Uterus (tissue), 4 donors: ENCODE measurements around the gene ZNF446. TPM values are rescaled to one million over a fixed set of nuclear protein-coding genes. Genes with fewer than 3 reads are reported as not detected.
"Not testable (repeated sequence)": the region's sequence is repeated elsewhere in the genome, so short reads cannot be mapped to it uniquely, and the experiment has no call there.

Experiments used
- DNase-seq, 2 donors: peaks; one replicate each; pipeline ENCODE4 v3.0.0-alpha.2; 2019 to 2020
- H3K27ac ChIP-seq, 2 donors: fragments of 200-600 bp; sonication (generic); 1 replicate in 1 of 2; 2 replicates in 1 of 2; pipeline ENCODE4 v1.5.1; 2016 to 2018
- H3K27me3 ChIP-seq, 2 donors: fragments of 200-600 bp; sonication (generic); one replicate each; pipeline ENCODE4 v1.5.1; 2018 to 2019; ENCODE audit warnings: control low read depth in 1 of 2
- H3K36me3 ChIP-seq, 2 donors: fragments of 200-600 bp; sonication (generic); one replicate each; pipeline ENCODE4 v1.5.1; 2019; ENCODE audit warnings: control low read depth in 1 of 2
- H3K4me1 ChIP-seq, 2 donors: fragments of 200-600 bp; sonication (generic); one replicate each; pipeline ENCODE4 v1.5.1; 2018 to 2019; ENCODE audit warnings: control low read depth in 1 of 2
- H3K4me3 ChIP-seq, 2 donors: fragments of 200-600 bp; sonication (generic); 1 replicate in 1 of 2; 2 replicates in 1 of 2; pipeline ENCODE4 v1.5.1; 2018 to 2019; ENCODE audit warnings: mild to moderate bottlenecking in 1 of 2
- H3K9me3 ChIP-seq, 2 donors: fragments of 200-600 bp; sonication (generic); one replicate each; pipeline ENCODE4 v1.5.1; 2019; ENCODE audit warnings: control low read depth in 1 of 2
- POLR2A ChIP-seq, 2 donors: fragments of 450-650 bp; IDR thresholded peaks; one replicate each; pipeline ENCODE4 v1.6.1; 2016; ENCODE audit warnings: antibody characterized with exemption in 2 of 2, mild to moderate bottlenecking in 1 of 2, moderate library complexity in 1 of 2
- intact Hi-C: fragments of 100-400 bp; cut with DNase I; formaldehyde crosslinking; loops from one replicate; pipeline ENCODE4 v1.15.1; 2023; ENCODE audit warnings: low total_unique reads
- total RNA-seq, 4 donors: library from RNA; depleted of rRNA in 3 of 4; stranded (reverse); fragments of >200 nt in 3 of 4; gene quantifications; one replicate each; pipeline versions ENCODE4 v1.1.0 to v1.2.4, GENCODE V29; 2014 to 2023
- TF ChIP-seq, protein P1 (sequence below), 4 experiments: fragments of 200-600 bp in 2 of 4; fragments of 450-650 bp in 2 of 4; sonication (generic) in 2 of 4; IDR thresholded peaks; one replicate each; pipeline ENCODE4 v1.5.1; 2016 to 2019; ENCODE audit warnings: antibody characterized with exemption in 4 of 4, mild to moderate bottlenecking in 2 of 4, moderate library complexity in 1 of 4
- donor health status: DM: yes; HTN: yes; CAD: no.

The ZNF446 gene
- total RNA-seq, 4 donors from 2014 or later = 1.8 to 18.7 (median 11.4) TPM

DNA sequence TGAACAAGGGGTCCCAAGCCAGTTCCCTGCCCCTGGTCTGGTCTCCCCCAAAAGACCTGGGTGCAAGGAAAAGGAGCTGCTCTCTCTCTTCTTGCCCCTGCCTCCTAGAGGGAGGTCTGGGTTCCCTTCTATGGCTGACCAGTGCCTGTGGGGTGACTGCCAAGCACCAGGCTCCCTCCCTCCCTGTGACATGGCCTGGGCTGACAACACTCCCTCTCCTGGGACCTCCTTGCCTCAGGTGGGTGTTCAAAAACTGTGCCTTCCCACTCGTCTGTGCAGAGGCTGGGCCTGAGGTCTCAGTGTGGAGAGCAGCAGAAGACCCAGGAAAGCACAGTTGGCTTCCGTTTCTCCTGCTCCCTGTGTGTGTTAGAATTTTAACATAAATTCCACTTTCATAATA, 4.7 kb downstream of the ZNF446 start:
- H3K9me3 ChIP-seq = no peaks in the 10 kb centered on the region
- intact Hi-C loops = no loop called here

DNA sequence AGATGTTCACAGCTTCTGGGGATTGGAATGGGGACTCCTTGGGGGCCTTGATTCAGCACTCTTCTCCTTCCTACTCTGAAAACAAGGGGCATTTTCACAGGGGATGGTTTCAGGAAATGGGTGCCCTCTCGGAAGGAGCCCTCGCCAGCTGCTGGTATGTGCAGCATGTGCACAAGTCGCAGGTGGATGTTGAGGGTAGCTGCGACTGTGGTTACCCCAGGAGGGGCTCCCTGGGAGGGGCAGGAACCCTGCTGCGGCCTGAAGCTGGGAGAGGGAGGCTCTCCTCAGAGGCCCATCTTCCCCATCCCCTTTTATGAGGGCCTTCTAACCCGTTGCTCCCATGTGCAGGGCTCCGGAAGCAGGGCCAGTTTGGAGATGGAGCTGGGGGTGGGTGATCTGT, 6.2 kb downstream of the ZNF446 start:
- no peak for DNase-seq
- TF ChIP-seq POLR2A (IDR thresholded peaks at IDR 0.05) = no peak
- TF ChIP-seq, protein P1, sequence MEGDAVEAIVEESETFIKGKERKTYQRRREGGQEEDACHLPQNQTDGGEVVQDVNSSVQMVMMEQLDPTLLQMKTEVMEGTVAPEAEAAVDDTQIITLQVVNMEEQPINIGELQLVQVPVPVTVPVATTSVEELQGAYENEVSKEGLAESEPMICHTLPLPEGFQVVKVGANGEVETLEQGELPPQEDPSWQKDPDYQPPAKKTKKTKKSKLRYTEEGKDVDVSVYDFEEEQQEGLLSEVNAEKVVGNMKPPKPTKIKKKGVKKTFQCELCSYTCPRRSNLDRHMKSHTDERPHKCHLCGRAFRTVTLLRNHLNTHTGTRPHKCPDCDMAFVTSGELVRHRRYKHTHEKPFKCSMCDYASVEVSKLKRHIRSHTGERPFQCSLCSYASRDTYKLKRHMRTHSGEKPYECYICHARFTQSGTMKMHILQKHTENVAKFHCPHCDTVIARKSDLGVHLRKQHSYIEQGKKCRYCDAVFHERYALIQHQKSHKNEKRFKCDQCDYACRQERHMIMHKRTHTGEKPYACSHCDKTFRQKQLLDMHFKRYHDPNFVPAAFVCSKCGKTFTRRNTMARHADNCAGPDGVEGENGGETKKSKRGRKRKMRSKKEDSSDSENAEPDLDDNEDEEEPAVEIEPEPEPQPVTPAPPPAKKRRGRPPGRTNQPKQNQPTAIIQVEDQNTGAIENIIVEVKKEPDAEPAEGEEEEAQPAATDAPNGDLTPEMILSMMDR (IDR thresholded peaks at IDR 0.05) = no peak
- H3K4me1 ChIP-seq = no peaks in the 10 kb centered on the region
- H3K36me3 ChIP-seq = no peaks in the 10 kb centered on the region
- intact Hi-C loops = no loop called here
- H3K27me3 ChIP-seq = no peaks in the 10 kb centered on the region
- H3K9me3 ChIP-seq = no peaks in the 10 kb centered on the region
- no peak overlapping the region for H3K4me3 ChIP-seq
- no peak overlapping the region for H3K27ac ChIP-seq

More for the DNA sequence above, 4.7 kb downstream of the ZNF446 start:
- TF ChIP-seq, protein P1 (IDR thresholded peaks at IDR 0.05) = no peak
- TF ChIP-seq POLR2A (IDR thresholded peaks at IDR 0.05) = no peak
- Histone ChIP-seq H3K27ac (no peak overlapping the region), H3K4me3 (no peak overlapping the region), H3K4me1 (peaks cover 0 to 5% of the 10 kb centered on the region in 2 donors), H3K36me3 (no peaks in the 10 kb centered on the region), H3K27me3 (no peaks in the 10 kb centered on the region)
- no peak for DNase-seq

DNA sequence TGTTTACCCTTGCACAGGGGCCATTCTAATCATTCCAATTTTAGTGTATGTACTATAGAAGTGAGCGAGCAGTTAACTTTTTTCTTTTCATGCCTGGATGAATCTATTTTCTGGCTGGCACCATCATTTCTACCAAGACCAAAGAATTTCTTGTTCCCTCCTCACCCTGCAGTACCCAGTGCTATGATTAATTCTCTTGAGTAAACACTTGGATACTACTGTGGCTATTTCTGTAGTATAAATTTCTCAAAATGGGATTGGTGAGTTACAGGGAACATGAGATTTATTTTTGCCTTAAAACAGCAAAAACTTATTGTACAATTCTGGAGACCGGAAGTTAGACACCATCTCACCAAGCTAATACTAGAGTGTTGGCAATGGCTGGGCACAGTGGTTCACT, 7.6 kb downstream of the ZNF446 start:
- intact Hi-C loops = no loop called here
- H3K27me3 ChIP-seq = no peaks in the 10 kb centered on the region
- no peaks in the 10 kb centered on the region for H3K4me1 ChIP-seq
- no peak overlapping the region for H3K27ac ChIP-seq
- no peak for DNase-seq
- TF ChIP-seq, protein P1 (IDR thresholded peaks at IDR 0.05) = no peak
- H3K36me3 ChIP-seq = no peaks in the 10 kb centered on the region
- H3K9me3 ChIP-seq = no peaks in the 10 kb centered on the region
- no peak overlapping the region for H3K4me3 ChIP-seq

DNA sequence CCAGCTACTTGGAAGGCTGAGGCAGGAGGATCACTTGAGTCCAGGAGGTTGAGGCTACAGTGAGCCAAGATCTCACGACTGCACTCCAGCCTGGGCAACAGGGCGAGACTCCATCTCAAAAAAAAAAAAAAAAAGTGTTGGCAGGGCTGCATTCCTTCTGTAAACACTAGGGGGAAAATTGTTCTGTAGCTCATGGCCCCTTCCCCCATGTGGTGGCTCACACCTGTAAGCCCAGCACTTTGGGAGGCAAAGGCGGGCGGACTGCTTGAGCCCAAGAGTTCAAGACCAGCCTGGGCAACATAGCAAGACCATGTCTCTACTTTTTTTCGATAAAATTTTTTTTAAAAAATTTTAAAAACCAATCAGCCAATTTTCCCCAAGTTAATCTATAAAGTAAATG, 8.2 kb downstream of the ZNF446 start:
- H3K27ac ChIP-seq, H3K27me3 ChIP-seq, H3K4me1 ChIP-seq, H3K4me3 ChIP-seq, intact Hi-C loops, H3K9me3 ChIP-seq, H3K36me3 ChIP-seq, DNase-seq: not testable (repeated sequence)

DNA sequence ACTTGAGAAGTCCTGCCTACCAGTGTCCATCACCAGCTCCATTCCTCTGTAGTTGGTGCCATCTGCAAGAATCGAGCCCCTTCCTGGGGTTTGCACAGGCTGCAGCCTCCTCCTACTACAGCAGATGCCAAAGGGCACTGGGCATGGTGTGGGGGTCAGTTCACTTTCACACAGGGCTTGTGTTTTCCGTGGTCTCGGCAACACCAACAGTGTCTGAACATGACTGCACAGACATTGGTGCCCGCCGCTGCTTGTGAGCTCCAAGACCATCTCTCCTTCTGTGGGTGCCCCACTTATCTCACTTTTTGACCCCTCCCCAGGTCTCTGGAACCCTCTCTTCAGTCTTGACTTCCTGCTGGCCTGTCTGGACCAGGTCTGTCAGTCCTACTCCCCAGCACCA, 15.2 kb downstream of the ZNF446 start:
- Histone ChIP-seq H3K9me3 (no peaks in the 10 kb centered on the region), H3K4me3 (no peak overlapping the region), H3K4me1 (no peaks in the 10 kb centered on the region), H3K27ac (no peak overlapping the region), H3K27me3 (no peaks in the 10 kb centered on the region), H3K36me3 (no peaks in the 10 kb centered on the region)
- DNase-seq = no peak
- intact Hi-C loops = no loop called here
- no peak for TF ChIP-seq POLR2A (IDR thresholded peaks at IDR 0.05)
- TF ChIP-seq, protein P1 (IDR thresholded peaks at IDR 0.05) = no peak

DNA sequence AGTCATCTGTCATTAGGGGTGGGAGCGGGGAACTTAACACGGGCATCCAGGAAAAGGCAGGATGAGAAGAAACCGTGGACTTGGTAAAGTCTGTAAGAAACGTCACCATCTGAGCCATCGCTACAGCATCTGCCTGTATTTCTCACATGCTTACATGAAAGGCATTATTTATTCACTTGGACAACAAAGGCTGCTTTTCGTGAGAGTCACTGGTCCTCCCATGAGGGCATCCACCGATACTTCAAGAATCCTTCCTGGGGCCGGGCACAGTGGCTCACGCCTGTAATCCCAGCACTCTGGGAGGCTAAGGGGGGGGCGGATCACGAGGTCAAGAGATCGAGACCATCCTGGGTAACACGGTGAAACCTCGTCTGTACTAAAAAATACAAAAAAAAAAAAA, 16.1 kb downstream of the ZNF446 start:
- Histone ChIP-seq H3K36me3 (no peaks in the 10 kb centered on the region), H3K27ac (no peak overlapping the region), H3K4me1 (no peaks in the 10 kb centered on the region), H3K4me3 (no peak overlapping the region), H3K27me3 (no peaks in the 10 kb centered on the region), H3K9me3 (no peaks in the 10 kb centered on the region)
- TF ChIP-seq, protein P1 (IDR thresholded peaks at IDR 0.05) = no peak
- no peak for TF ChIP-seq POLR2A (IDR thresholded peaks at IDR 0.05)
- intact Hi-C loops = no loop called here
- no peak for DNase-seq
